GM12801 (cell line): ENCODE measurements around the gene FAM13C.

ENCODE experiments used
- TF ChIP-seq, protein P1 (sequence below): IDR thresholded peaks from one replicate; pipeline ENCODE4 v1.5.1; 2011; ENCODE audit warnings: control low read depth; ENCODE audit not compliant: insufficient read length; ENCODE audit errors: extremely low read depth

The FAM13C gene

DNA sequence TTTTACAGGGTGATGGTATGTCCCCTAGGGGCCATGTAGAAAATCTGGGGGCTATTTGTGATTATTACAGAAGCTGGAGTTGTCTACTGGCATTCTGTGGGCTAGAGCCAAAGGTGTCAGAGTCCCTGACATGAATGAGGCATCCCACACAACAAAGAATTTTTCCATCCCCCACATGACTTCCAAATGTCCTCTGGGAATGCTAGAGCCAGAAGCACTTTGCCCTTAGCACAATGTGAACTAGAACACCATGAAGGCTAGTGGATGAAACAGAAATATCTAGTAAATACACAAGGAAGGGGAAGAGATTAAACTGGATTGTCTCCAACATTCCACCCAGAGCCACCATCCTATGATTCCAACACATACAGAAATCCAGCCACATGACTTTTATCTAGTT, 46.9 kb downstream of the FAM13C start:
- TF ChIP-seq, protein P1, sequence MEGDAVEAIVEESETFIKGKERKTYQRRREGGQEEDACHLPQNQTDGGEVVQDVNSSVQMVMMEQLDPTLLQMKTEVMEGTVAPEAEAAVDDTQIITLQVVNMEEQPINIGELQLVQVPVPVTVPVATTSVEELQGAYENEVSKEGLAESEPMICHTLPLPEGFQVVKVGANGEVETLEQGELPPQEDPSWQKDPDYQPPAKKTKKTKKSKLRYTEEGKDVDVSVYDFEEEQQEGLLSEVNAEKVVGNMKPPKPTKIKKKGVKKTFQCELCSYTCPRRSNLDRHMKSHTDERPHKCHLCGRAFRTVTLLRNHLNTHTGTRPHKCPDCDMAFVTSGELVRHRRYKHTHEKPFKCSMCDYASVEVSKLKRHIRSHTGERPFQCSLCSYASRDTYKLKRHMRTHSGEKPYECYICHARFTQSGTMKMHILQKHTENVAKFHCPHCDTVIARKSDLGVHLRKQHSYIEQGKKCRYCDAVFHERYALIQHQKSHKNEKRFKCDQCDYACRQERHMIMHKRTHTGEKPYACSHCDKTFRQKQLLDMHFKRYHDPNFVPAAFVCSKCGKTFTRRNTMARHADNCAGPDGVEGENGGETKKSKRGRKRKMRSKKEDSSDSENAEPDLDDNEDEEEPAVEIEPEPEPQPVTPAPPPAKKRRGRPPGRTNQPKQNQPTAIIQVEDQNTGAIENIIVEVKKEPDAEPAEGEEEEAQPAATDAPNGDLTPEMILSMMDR, result no peak

DNA sequence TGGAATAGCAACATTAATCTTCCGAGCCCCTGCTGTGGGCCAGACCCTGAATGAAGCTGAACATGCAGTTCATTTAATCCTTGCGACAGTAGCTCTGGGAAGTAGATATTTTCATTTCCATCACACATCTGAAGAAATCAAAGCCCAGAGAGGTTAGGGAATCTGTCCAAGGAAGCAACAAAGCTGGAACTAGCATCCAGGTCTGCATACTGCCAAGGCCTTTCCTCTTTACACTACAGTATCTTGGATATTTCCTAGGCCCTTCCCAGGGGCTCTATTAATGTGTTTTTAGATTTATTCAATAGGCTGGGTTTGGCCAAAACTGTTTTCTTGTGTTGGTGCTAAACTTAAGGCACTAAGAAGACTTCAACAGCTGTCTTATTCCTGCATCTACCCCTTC, 48.1 kb downstream of the FAM13C start:
- TF ChIP-seq, protein P1, result no peak

DNA sequence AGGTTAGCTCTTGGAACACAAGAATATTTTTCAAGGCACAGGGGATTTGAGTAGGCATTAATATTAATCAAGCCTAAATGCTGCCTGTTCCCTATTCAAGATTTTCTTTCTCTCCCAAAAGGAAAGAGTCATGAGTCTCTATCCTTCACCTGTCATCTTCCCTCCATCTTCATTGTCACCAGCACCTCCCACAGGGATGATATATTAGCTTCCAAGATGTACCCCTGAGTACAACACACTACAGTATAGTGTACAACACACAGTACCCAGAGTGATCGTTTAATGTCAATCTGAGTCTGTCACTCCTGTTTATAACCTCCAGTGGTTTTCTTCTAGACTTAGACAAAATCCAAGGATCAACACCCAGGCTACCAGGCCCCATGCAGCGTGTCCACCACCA, 50.1 kb downstream of the FAM13C start:
- TF ChIP-seq, protein P1, result no peak

DNA sequence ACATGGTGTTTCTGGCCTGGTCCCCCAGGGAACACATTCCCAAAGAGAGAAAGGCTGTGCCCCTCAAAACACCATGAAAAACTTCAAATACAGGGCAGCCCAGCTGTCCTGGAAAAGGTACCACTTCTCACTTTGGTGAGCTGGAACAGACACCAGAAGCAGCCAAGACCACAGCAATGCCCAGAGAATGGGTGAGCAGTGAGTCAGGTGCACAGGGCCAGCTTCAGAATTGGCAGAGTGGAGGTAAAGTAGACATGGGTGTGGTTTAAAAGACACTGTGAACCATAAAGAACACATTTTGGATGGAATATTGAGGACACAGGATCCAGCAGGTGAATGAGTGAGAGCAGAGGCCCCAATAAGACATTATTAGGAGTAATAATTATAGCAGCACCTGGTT, 51.3 kb downstream of the FAM13C start:
- TF ChIP-seq, protein P1, result no peak

DNA sequence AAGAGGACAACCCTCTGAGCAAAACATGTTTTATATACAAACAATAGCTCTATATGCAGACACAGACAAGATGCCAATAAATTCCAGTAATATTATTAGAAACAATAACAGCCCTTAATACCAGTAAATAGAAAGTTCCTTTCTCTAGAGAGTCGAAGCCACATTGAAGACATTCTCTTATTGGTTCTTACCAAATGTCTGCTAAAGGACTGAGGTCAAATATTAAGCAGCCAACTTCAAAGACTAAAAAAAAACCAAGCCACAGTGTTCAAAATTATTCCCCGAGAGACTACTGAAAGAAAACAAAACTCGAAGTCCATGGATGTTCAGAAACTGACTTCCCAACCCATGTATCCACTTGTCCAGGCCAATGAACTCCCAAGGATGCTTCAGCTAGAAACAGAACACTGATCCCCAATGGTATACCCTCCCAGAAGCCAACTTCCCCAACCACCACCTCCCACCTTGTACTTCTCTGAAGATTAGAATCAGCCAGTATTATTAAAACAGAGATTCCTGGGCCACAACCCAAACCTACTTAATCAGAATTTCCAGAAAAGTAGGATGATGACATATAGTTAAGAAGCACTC, 51.9 kb downstream of the FAM13C start:
- TF ChIP-seq, protein P1, result no peak

DNA sequence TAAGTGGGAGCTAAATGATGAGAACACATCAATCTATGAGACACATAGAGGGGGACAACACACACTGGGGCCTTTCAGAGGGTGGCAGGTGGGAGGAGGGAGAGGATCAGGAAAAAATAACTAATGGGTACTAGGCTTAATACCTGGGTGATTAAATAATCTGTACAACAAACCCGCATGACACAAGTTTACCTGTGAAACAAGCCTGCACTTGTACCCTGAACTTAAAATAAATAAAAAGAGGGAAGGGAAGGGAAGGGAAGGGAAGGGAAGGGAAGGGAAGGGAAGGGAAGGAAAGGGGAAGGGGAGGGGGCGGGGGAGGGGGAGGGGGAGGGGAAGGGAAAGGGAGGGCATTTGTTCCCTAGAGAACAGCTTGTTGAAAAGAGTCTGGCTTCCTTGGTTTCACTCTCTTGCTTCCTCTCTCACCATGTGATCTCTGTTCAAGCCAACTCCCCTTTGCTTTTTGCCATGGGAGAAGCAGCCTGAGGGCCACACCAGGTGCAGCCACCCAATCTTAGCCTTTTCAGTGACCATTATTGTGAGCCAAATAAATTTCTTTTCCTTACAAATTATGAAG, 57.7 kb downstream of the FAM13C start:
- TF ChIP-seq, protein P1, result no peak

DNA sequence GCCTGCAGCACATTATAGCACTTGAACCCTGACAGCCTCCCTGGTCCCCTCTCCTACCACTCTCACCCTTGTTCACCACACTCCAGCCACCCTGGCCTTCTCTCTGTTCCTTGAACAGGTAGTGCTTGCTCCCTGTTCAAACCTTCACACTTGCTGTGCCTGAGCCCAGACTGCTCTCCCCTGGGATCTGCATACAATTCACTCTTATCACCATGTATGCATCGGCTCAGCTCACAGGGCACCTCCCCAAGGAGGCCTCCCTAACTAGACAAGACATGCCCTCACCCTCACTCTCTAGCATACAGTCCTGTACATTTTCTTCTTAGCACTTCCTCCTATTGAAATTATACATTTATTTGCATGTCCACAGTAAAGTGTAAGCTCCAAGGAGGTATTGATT, 59.3 kb downstream of the FAM13C start:
- TF ChIP-seq, protein P1, result no peak
